ENCODE data around the gene DNAJC1. TPM values are rescaled to one million over a fixed set of nuclear protein-coding genes. Genes with fewer than 3 reads are reported as not detected.

The DNAJC1 gene
- total and polyA plus RNA-seq, 2 of the 4 experiments (the other 2 are of a cell fraction): 12.7 to 13.3 TPM

GRCh38 chr10:21797533-21797932 lies 206.0 kb downstream of the DNAJC1 start:
- Histone ChIP-seq H3K9ac (ENCODE audit: low read depth, low read length) (no peak overlapping the region), H2BK5ac (ENCODE audit: low read depth, low read length, poor library complexity, severe bottlenecking) (no peak overlapping the region), H4K20me1 (ENCODE audit: insufficient read depth, low read length) (no peaks in the 10 kb centered on the region), H3K56ac (ENCODE audit: extremely low read depth, insufficient read depth, low read length) (no peak overlapping the region), H3K4me2 (ENCODE audit: low read depth, low read length) (no peak overlapping the region), H3K9me1 (ENCODE audit: insufficient read depth, low read length) (no peaks in the 10 kb centered on the region), H3K27ac (ENCODE audit: insufficient read depth, low read length) (no peak overlapping the region), H3K14ac (replicated peaks; ENCODE audit: low read depth, low read length) (no peak overlapping the region), H3K4ac (ENCODE audit: low read depth, low read length) (no peak overlapping the region), H4K8ac (ENCODE audit: low read depth in 2 of 2, low read length in 2 of 2) (no peak overlapping the region), H3K18ac (ENCODE audit: low read depth, low read length) (no peak overlapping the region), H3K36me3 (ENCODE audit: control insufficient read depth, insufficient read depth, low read length) (no peaks in the 10 kb centered on the region), H3K4me3 (ENCODE audit: insufficient read depth, low read depth, low read length) (no peak overlapping the region), H3K27me3 (ENCODE audit: control insufficient read depth, insufficient read depth, low read length) (no peaks in the 10 kb centered on the region), H2AK9ac (replicated peaks; ENCODE audit: low read depth, low read length, poor library complexity) (no peak overlapping the region), H4K91ac (ENCODE audit: insufficient read depth, low read depth, low read length) (no peak overlapping the region), H2BK15ac (ENCODE audit: low read depth, low read length) (no peak overlapping the region), H4K5ac (ENCODE audit: low read depth, low read length) (no peak overlapping the region), H3K79me1 (ENCODE audit: low read depth in 1 of 2, low read length in 2 of 2) (no peaks in the 10 kb centered on the region), H2BK120ac (ENCODE audit: low read depth, low read length) (no peak overlapping the region), H3K4me1 (ENCODE audit: control insufficient read depth, insufficient read depth, low read length) (no peaks in the 10 kb centered on the region), H2AFZ (replicated peaks; ENCODE audit: low read length, poor library complexity) (no peak overlapping the region), H2AK5ac (ENCODE audit: low read depth, low read length) (no peak overlapping the region), H2BK20ac (ENCODE audit: low read depth, low read length) (no peak overlapping the region), H3K9me3 (ENCODE audit: control insufficient read depth, insufficient read depth, low read length) (no peaks in the 10 kb centered on the region), H3K23ac (ENCODE audit: low read depth, low read length) (no peak overlapping the region)
- no peak for DNase-seq
- BruUV-seq (replicated peaks): no TSS peak
- intact Hi-C loops (cut with micrococcal nuclease) (no loop called here), in situ Hi-C loops (cut with MboI; ENCODE audit: low sequenced_read_pairs) (no loop called here), dilution Hi-C loops (cut with HindIII; ENCODE audit: low sequenced_read_pairs, unreplicated experiment) (no loop called here)
- no CpG with 5 or more reads among the region's 3 CpGs for WGBS, 2 experiments (ENCODE audit: extremely low coverage in 2 of 2, insufficient read length in 1 of 2)
- CTCF ChIA-PET: interaction anchor here (0.6 kb wide), 1 partner anchor 9 kb away, joined by 4 read pairs; no protein-coding TSS in a partner anchor
- TF ChIP-seq CTCF (conservative IDR thresholded peaks at IDR 0.05; ENCODE audit: low read depth, low read length): no peak
- no peak for TF ChIP-seq ELK1 (IDR thresholded peaks at IDR 0.05; ENCODE audit: borderline replicate concordance, low read depth, low read length)
- no peak for TF ChIP-seq SMC3 (IDR thresholded peaks at IDR 0.05; ENCODE audit: low read depth, low read length)
- no peak for TF ChIP-seq NFE2L2 (IDR thresholded peaks at IDR 0.05; ENCODE audit: low read depth, low read length)
- TF ChIP-seq RAD21 (IDR thresholded peaks at IDR 0.05; ENCODE audit: low read length): no peak
- TF ChIP-seq USF2 (IDR thresholded peaks at IDR 0.05; ENCODE audit: low read depth, low read length): no peak
- no peak for TF ChIP-seq POLR2A (IDR thresholded peaks at IDR 0.05; ENCODE audit: low read depth, low read length)
- TF ChIP-seq RCOR1 (IDR thresholded peaks at IDR 0.05; ENCODE audit: insufficient replicate concordance, low read length): no peak
- no peak for TF ChIP-seq CEBPB (IDR thresholded peaks at IDR 0.05; ENCODE audit: low read depth, low read length)
- no peak for TF ChIP-seq CHD1 (IDR thresholded peaks at IDR 0.05; ENCODE audit: low read depth, low read length)
- TF ChIP-seq MAFK (IDR thresholded peaks at IDR 0.05; ENCODE audit: low read depth, low read length): no peak
- ATAC-seq (ENCODE audit: low read depth): no peak
- POLR2A ChIA-PET (ENCODE audit: unreplicated experiment): no interaction called here

Data from IMR-90 (cell line).